ENCODE results near the gene BCORL1. TPM values are rescaled to one million over a fixed set of nuclear protein-coding genes. Genes with fewer than 3 reads are reported as not detected.
A peak's percentile ranks its signal among the peaks of the same experiment; 100 is the strongest.

The BCORL1 gene
- total RNA-seq, 1 donor from 2014 or later: 22.3 TPM

- no peak overlapping the region for H3K27ac Mint-ChIP-seq (ENCODE audit: unreplicated experiment)
Observed at GRCh38 chrX:130081421-130082045, 99.1 kb downstream of the BCORL1 start.

GRCh38 chrX:130082244-130083106 is 100.0 kb downstream of the BCORL1 start:
- peaks cover 8% of the 10 kb centered on the region for H3K36me3 Mint-ChIP-seq (ENCODE audit: low read depth, unreplicated experiment)
- Histone ChIP-seq H4K20me1 (ENCODE audit: insufficient read depth, low read length) (peaks cover 52% of the 10 kb centered on the region), H3K4me2 (ENCODE audit: low read length) (no peak overlapping the region), H3K9me3 (ENCODE audit: insufficient read depth, low read depth, low read length) (no peaks in the 10 kb centered on the region), H3K4me3 (ENCODE audit: insufficient read depth, low read depth, low read length) (no peak overlapping the region), H2AFZ (ENCODE audit: low read depth, low read length) (no peak overlapping the region), H3K27me3 (ENCODE audit: insufficient read depth, low read length) (no peaks in the 10 kb centered on the region), H3K36me3 (ENCODE audit: insufficient read depth, low read length) (no peaks in the 10 kb centered on the region), H3K9ac (ENCODE audit: low read length) (no peak overlapping the region), H3K79me2 (ENCODE audit: insufficient read depth, low read length) (peaks cover 26% of the 10 kb centered on the region), H3K27ac (ENCODE audit: low read depth, low read length) (no peak overlapping the region), H3K4me1 (ENCODE audit: insufficient read depth, low read length) (peaks cover 8% of the 10 kb centered on the region)
- peaks cover 40% of the 10 kb centered on the region for H3K4me1 Mint-ChIP-seq (ENCODE audit: low read depth, unreplicated experiment)
- peaks cover 2% of the 10 kb centered on the region for H3K9me3 Mint-ChIP-seq (ENCODE audit: unreplicated experiment)
- H3K4me3 Mint-ChIP-seq (ENCODE audit: unreplicated experiment): no peak overlapping the region
- H3K27ac Mint-ChIP-seq (ENCODE audit: unreplicated experiment): no peak overlapping the region
- peak; percentile 20 for FAIRE-seq
- no peaks in the 10 kb centered on the region for H3K27me3 Mint-ChIP-seq (ENCODE audit: low read depth, unreplicated experiment)
- DNase-seq (ENCODE audit: low read depth): no peak
- no peak for TF ChIP-seq CTCF (IDR thresholded peaks at IDR 0.05; ENCODE audit: insufficient read depth, low read depth, low read length)
- TF ChIP-seq EZH2 (IDR thresholded peaks at IDR 0.05; ENCODE audit: insufficient read depth, low read length): no peak

More at GRCh38 chrX:130081421-130082045, 99.1 kb downstream of the BCORL1 start:
- Mint-ChIP-seq H3K36me3 (ENCODE audit: low read depth, unreplicated experiment) (peaks cover 8% of the 10 kb centered on the region), H3K27me3 (ENCODE audit: low read depth, unreplicated experiment) (no peaks in the 10 kb centered on the region), H3K4me1 (ENCODE audit: low read depth, unreplicated experiment) (peaks cover 40% of the 10 kb centered on the region), H3K9me3 (ENCODE audit: unreplicated experiment) (peaks cover 2% of the 10 kb centered on the region), H3K4me3 (ENCODE audit: unreplicated experiment) (no peak overlapping the region)
- Histone ChIP-seq H3K9me3 (ENCODE audit: insufficient read depth, low read depth, low read length) (no peaks in the 10 kb centered on the region), H2AFZ (ENCODE audit: low read depth, low read length) (no peak overlapping the region), H4K20me1 (ENCODE audit: insufficient read depth, low read length) (peaks cover 52% of the 10 kb centered on the region), H3K36me3 (ENCODE audit: insufficient read depth, low read length) (no peaks in the 10 kb centered on the region), H3K4me1 (ENCODE audit: insufficient read depth, low read length) (peaks cover 8% of the 10 kb centered on the region), H3K4me2 (ENCODE audit: low read length) (no peak overlapping the region), H3K79me2 (ENCODE audit: insufficient read depth, low read length) (peaks cover 25% of the 10 kb centered on the region), H3K9ac (ENCODE audit: low read length) (no peak overlapping the region), H3K4me3 (ENCODE audit: insufficient read depth, low read depth, low read length) (no peak overlapping the region), H3K27ac (ENCODE audit: low read depth, low read length) (no peak overlapping the region), H3K27me3 (ENCODE audit: insufficient read depth, low read length) (no peaks in the 10 kb centered on the region)
- FAIRE-seq: no peak
- no peak for TF ChIP-seq CTCF (IDR thresholded peaks at IDR 0.05; ENCODE audit: insufficient read depth, low read depth, low read length)
- no peak for TF ChIP-seq EZH2 (IDR thresholded peaks at IDR 0.05; ENCODE audit: insufficient read depth, low read length)
- DNase-seq (ENCODE audit: low read depth): no peak

Measured in astrocyte (in vitro differentiated cells and primary cell).